GM21723 (cell line): ENCODE measurements around the gene TTBK1.

Experiments used
- ATAC-seq: cut with Tn5 transposase; IDR thresholded peaks from one replicate; pipeline ENCODE4 v1.9.1; 2021; ENCODE audit warnings: mild to moderate bottlenecking, moderate library complexity; ENCODE audit not compliant: unreplicated experiment

The TTBK1 gene

GRCh38 chr6:43222418-43223059 is 20.7 kb upstream of the TTBK1 start:
- ATAC-seq: no peak

GRCh38 chr6:43223175-43223574 is 20.1 kb upstream of the TTBK1 start:
- ATAC-seq: no peak

GRCh38 chr6:43226192-43226851 is 17.0 kb upstream of the TTBK1 start:
- no peak for ATAC-seq

- ATAC-seq: peak; percentile 68
Measured at GRCh38 chr6:43228951-43229802, 14.1 kb upstream of the TTBK1 start, which contains the start of gene DNPH1. DNPH1 (minus strand) TSS chr6:43229481; CDS start chr6:43229456, 25 bp downstream.

- ATAC-seq: no peak
Measured at GRCh38 chr6:43229803-43230620, 13.3 kb upstream of the TTBK1 start.

- no peak for ATAC-seq
Measured at GRCh38 chr6:43231053-43231452, 12.2 kb upstream of the TTBK1 start.

- ATAC-seq: no peak
Measured at GRCh38 chr6:43231735-43232450, 11.4 kb upstream of the TTBK1 start.

GRCh38 chr6:43235841-43236240 is 7.4 kb upstream of the TTBK1 start:
- ATAC-seq: no peak

- no peak for ATAC-seq
Measured at GRCh38 chr6:43239054-43239453, 4.2 kb upstream of the TTBK1 start.

GRCh38 chr6:43240950-43241349 is 2.3 kb upstream of the TTBK1 start:
- ATAC-seq: no peak

GRCh38 chr6:43241446-43241845 is 1.8 kb upstream of the TTBK1 start:
- ATAC-seq: no peak

- no peak for ATAC-seq
Measured at GRCh38 chr6:43243664-43244321, 512 bp downstream of the TTBK1 start.

GRCh38 chr6:43246301-43247113 is 3.2 kb downstream of the TTBK1 start:
- ATAC-seq: peak; percentile 36

- ATAC-seq: peak; percentile 90
Measured at GRCh38 chr6:43247114-43247999, 4.1 kb downstream of the TTBK1 start.

GRCh38 chr6:43248101-43248500 is 4.8 kb downstream of the TTBK1 start:
- no peak for ATAC-seq

- ATAC-seq: no peak
Measured at GRCh38 chr6:43248791-43249190, 5.5 kb downstream of the TTBK1 start.

- ATAC-seq: no peak
Measured at GRCh38 chr6:43250992-43251373, 7.7 kb downstream of the TTBK1 start.

GRCh38 chr6:43253401-43253800 is 10.1 kb downstream of the TTBK1 start:
- ATAC-seq: no peak
